HG03469 (cell line): ENCODE data around the gene EIF4G3.

Experiments
- ATAC-seq: cut with Tn5 transposase; IDR thresholded peaks from one replicate; pipeline ENCODE4 v1.9.1; 2021; ENCODE audit warnings: mild to moderate bottlenecking, moderate library complexity, moderate number of reproducible peaks; ENCODE audit not compliant: unreplicated experiment

EIF4G3 gene

DNA sequence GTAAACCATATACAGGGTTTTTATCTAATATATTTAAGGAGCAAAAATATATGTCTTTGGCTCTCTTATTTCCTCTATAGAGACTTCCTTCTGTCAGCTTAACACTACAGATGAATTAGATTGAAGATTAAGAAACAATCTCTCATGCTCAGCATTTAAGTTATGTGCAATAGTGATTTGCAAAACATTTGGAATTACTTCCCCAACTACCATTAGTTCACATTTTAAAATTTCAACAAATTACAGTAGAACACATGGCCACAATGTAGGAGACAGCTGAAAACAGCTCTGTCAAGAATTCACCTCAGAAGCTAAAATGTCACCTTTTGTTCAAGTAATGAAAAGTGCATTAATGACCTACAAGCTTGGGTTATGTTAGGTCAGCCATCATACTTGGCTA lies 177.9 kb downstream of the EIF4G3 start:
- ATAC-seq: no peak

DNA sequence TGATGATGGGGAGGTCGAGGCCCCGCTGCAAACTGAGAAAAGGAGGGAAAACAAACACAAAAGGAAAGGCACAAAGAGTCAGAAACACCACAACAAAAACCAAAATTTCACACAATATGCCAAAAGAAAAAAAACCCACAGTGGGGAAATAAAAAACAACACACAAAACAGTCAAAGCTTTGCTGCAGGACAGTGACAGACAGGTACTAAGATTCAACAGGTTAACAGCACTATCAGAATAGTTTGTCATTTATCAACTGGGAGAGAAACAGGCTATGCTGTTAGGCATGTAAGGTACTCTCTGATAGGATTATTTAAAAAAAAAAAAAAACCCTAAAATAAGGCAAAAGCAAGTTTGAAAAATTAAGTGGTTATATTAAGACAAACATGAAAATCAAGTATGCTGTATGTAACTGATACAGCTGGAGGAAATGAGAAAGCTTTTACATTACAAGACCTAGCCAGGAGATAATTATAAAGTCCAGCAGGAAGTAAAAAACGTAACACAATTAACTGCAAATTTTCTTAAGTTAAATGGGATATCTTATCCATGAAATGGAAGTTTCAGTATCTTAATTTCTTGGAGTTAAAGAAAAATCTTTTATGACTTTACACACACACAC lies 179.0 kb downstream of the EIF4G3 start:
- ATAC-seq: no peak

DNA sequence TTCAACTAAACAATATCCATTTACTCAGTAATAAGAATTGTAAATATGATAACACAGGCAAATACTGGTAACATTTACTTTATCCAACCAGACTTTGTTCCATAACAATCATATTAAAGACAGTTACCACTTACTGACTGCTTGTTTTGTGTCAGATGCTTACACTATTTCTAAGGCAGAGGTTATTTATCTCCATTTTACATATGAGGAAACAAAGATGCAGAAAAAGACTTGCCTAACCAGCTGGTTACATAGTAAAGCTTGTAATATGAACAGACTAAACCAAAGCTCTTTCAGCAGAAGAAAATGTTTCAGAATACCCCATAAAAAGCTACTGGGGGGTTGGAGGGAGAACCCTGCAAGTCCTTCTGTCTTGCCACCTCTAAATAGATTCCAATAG lies 180.1 kb downstream of the EIF4G3 start:
- ATAC-seq: no peak

DNA sequence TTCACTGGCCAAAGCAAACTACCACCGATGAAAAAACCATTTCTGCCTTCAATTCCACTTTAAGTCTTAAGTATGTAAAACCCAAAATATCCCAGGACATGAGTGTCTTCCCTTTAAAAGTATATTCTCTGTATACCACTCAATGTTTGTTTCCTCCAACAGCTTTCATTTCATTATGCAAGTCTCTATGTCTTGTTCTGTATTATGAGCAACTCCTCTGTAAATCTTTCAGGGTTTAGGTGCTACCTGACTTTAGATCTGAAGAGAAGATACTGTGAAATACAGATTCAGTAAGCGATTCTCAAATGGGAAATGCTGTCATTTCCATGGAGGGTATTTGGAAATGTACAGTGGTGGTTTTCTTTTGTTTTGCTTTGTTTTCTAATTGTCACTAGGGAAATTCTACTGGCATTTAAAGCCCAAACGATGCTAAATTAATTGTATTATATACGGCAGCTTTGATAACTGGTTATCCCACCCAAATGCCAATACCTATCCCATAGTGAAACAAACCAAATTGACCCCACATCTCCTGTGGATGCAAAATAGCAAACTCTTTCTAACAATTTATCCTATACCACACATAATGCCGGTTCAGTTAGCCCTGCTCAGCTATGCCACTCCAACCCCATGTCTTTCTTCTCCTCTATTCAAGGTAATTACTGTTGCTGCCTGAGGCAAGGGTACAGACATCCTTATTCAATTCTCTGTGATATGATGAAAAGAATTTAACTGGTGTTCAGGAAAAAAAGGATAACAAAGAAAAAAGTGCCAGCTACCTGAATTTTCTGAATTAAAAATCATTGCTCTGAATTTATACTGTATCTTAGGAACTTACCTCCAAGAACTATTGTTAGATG lies 182.8 kb downstream of the EIF4G3 start:
- no peak for ATAC-seq

DNA sequence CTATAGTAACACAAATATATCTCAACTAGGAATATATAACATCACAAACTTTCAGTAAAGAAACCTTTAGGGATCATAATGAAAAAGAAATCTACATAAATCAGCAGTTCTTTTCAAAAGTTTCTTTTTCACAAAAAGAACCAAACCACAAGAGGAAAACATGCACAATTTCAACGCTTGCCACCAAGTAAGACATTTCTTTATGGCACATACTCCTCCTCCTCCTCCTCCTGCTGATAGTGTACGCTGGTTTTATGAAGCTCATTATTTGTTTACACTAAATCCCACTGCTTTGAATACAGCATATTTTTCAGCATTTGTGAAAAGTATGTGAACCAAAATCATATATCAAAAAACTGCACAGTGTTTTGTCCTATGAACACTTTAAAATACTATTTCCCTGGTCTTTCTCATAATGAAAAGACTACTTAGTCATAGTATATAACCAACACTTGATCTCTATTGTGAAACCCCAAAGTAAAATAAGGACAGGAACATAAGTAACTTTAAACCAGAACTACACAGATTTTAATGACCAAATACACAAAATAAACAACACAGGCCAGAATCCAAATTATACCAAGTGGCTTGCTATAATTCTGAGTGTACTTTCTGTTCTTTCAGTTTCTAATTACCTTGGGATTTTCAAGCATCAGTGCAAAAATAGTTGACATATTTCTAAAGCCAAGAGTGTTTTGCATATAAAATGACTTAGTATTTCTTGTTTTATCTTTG lies 184.2 kb downstream of the EIF4G3 start:
- ATAC-seq: no peak

DNA sequence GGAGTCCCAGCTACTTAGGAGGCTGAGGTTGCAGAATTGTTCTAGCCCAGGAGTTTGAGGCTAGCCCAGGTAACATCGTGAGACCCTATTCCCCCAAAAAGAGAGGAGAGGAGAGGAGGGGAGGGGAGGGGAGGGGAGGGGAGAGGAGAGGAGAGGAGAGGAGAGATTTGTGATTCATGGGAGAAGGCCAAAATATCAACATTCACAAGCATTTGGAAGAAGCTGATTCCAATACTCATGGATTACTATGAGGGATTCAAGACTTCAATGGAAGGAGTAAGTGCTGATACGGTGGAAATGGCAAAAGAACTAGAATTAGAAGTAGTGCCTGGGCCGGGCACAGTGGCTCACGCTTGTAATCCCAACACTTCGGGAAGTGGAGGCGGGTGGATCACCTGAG lies 187.8 kb downstream of the EIF4G3 start:
- no peak for ATAC-seq

DNA sequence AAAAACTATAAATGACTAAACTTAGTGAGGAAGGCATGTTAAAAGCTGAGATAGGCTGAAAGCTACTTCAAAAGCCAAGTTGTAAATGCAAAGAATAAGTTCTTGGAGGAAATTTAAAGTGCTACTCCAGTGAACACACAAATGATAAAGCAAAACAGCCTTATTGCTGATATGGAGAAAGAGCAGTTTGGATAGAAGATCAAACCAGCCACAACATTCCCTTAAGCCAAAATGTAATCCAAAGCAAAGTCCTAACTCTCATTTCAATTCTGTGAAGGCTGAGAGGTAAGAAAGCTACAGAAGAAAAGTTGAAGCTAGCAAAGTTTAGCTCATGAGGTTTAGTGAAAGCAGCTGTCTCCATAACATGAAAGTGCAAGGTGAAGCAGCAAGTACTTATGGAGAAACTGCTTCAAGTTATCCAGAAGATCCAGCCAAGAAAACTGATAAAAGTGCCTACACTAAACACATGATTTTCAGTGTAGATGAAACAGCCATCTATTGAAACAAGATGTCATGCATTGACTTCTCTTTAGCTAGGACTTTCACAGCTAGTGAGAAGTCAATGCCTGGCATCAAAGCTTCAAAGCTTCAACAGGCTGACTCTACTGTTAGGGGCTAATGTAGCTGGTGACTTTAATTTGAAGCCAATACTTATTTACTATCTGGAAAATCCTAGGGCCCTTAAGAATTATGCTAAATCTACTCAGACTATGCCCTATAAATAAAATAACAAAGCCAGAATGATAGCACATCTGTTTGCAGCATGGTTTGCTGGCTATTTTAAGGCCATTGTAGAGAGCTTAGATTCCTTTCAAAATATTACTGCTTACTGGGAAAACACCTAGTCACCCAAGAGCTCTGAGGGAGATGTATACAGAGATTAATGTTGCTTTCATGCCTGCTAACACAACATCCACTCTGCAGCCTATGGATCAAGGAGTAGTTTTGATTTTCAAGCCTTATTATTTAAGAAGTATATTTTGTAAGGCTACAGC lies 188.6 kb downstream of the EIF4G3 start:
- no peak for ATAC-seq

DNA sequence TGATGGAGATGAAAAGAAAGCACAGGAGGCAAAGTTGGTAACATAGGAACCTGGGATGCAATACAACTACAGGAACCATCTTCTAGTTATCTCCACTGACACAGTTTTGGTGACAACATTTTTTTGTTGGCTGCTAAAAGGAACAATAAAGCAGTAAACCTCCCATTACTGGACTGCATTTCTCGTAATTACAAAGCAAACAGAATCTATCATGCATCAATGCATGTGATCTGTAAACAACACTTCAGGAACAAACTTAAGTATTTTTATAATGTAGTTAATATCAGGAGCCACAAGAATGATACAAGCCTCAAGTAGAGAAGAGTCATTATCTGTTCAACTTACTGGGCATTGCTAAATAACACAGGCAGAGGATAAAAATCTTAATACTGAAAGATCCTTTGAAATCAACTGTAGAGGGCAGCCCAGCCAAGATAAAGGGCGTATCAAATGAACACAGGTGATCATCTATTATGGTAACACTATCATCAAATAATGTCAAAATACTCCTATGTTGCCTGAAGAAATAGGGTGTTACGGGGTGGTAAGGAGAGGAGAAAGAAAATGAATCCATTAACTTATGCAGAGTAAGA lies 193.3 kb downstream of the EIF4G3 start:
- no peak for ATAC-seq

DNA sequence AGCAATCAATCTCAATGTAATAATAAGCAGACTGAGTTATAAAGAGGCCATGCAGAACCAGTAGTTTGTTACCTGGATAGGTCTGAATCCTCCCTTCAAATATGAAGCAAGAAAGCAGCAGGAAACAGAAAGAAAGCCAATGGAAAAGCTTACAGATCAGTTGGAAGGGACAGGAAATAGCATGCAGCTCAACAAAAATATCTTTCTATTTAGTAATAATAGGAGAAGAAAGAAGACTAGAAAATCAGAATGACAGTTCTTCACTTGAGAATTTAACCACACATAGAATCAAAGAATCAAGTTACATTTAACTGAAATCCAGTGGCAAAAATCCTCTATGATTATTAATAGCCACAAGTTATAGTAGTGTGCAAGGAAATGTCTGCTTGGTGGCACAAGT lies 194.4 kb downstream of the EIF4G3 start:
- ATAC-seq: no peak

DNA sequence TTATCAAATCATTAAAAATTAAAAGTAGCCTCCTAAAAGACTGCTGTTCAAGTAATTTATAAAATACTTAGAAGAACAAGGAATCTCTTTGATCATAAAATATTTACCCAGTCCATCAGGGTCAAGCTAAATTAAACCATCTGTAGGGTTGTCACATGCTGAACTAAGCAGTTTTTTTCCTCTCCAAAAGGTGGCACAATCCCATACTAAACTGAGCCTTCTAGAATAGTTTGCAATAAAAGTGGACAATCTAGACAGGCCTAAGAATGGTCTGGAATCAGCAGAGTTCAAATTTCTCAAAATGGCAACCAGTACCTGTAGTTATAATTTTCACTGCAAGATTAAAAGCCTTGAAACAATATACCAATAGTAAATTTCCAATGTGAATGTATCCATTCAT lies 194.8 kb downstream of the EIF4G3 start:
- ATAC-seq: no peak

DNA sequence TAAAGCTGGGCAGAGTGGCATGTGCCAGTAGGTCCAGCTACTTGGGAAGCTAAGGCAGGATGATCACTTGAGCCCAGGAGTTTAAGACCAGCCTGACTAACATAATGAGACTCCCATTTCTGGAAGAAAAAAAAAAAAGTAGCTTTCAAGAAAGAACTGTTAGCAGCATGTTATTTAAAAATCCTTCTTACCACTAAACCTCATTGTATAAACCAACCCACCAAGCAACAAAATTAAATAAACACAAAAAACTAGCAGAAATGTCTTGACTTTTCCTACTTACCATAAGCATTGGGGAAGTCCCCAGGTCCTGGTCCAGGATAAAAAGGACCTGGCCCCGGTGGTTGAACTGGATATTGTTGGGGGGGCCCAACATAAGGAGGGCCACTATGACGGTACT lies 196.6 kb downstream of the EIF4G3 start:
- no peak for ATAC-seq

DNA sequence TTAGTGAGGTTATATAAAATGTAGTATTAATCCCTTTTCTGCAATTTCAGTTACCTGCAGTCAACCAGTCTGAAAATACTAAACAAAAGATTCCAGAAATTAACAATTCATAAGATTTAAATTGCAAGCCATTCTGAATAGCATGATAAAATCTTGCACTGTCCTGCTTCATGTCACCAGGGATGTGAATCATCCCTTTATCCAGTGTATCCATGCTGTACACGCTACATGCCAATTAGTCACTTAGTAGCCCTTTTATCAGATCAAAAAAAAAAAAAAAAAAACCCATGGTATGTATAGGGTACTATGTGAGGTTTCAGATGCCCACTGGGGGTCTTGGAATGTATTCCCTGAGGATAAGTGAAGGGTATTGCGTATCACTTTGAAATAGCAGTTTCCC lies 198.3 kb downstream of the EIF4G3 start:
- ATAC-seq: no peak

DNA sequence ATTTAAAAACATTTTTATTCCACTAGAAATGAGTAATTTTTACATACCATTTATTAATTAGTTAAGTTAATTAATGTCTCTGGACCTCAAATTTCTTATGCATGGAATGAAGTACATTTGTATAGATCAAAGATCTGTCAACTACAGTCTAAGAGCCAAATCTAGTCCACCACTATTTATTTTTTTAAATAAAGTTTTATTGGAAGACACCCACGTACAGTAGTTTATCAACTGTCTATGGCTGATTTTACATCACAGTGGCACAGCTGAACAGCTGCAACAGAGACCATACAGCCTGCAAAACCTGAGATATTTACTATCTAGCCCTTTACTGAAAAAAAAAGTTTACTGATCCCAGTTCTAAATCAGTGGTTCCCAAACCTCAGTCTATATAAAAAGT lies 201.0 kb downstream of the EIF4G3 start:
- ATAC-seq: no peak

DNA sequence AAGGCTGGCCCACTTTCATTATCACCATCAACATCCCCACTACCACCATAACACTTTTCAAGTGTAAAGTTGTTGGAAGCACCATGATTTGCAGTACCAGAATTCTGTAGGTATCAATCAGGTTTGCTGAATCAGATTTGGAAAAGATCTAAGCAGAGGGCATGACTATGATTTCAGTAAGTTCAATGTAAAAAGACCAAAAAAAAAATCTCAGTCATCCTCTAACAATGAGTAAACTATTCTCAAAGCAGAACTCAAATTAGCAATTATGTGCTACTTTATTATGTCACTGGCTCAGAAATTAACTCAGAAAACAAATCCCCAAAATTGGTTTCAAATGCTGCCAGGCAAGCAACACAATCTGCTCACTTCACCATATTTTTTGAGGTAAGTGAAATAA lies 201.7 kb downstream of the EIF4G3 start:
- no peak for ATAC-seq

DNA sequence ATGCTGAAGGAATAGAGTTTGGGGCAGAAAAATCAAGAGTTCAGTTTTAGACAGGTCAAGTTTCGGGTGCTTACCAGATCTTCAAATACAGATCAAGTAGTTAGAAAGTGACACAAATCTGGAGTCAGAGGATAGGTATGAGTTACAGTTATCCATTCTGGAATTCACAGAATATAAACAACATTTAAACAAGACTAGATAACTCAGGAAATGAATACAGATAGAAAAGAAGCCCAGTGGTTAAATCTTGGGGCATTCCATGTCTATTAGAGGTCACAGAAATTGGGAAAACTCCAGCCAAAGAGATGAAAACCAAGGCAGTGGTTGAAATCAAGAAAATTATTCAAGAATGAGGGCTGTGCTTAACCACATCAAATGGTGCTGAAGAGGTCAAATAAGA lies 202.6 kb downstream of the EIF4G3 start:
- ATAC-seq: no peak

DNA sequence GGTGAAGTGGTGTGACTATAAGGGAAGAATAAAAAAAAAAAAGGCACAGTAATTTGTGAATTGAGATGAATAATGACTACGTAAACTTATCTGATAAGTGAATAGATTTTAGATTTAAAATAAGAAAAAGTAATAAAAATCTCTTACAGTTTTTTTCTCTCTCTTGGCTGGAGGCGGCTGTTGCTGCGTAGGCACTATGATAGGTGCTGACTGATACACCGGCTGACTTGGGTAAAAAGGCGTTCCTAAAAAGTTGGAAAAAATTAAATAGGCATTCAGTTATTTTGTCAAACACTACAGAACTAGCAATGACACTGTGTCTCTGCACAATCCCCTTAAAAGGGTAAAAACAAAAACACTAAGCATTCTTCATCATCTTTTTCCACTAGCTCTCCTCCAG lies 203.8 kb downstream of the EIF4G3 start:
- ATAC-seq: no peak

DNA sequence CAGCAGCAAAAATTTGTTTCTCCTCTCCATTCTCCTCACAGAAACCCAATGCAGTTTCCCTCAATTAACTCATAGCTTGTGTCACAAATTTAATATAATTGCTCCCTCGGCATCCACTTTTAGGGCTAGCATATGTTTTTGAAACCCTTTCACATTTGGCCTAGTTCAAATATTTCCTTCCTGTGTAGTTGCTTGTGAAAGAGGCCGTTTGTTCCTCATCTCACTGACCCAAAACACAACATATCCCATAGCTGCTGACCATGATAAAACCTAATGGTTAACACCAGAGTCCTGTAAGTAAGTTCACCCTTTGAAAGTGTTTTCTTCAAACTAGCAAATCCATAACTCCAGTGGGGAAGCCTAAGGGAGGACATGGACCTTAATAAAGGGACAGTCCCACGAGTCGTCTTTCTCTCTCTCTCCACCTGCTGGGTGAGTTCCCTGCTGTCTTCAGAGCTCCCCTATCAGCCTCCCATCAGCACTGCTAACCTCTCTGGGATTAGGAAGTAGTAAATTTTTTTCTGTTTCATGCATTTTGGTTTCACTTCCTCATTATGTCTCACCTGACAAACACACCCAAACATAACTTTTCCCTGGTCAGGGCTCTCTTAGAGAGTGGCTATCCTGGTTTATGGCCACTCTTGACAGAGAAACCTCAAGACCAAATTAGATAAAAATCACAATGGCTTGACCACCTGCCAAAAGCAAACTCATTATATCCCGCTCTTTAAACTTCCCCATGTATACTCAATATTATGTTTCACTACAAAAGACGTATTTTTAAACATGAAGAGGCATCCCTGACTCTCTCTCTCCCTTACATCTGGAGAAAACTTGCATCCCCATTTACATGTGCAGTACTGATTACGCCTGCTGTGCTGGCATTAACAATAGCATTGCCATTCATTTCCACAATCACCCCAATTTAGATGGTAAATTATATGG lies 211.9 kb downstream of the EIF4G3 start:
- peak; percentile 70 for ATAC-seq

DNA sequence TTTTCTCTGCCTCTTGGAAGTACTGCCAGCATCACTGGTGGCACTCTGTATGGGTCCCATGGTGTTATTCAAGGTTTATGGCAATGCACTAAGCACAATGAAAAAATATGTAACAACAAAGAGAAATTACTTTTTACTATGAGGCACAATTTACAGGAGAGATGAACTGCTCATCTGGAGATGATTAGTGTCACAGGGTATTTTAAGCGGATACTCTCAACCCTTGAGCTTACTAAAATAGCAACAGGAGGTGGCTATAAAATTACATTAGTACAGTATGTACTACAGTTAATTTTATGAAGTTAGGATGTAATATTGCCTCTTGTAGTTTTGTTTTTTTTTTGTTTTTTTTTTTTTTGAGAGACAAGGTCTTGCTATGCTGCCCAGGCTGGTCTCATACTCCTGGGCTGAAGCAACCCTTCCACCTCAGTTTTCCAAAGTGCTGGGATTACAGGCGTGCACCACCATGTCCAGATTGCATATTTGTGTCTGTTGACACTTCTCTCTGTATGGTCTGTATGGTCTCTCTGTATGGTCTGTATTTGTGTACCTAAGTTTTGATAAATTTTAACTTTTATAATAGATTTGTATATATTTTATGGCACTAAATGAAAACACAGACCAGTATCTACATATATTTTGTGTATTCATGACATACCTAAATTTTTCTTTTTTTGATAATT lies 214.0 kb downstream of the EIF4G3 start:
- no peak for ATAC-seq

DNA sequence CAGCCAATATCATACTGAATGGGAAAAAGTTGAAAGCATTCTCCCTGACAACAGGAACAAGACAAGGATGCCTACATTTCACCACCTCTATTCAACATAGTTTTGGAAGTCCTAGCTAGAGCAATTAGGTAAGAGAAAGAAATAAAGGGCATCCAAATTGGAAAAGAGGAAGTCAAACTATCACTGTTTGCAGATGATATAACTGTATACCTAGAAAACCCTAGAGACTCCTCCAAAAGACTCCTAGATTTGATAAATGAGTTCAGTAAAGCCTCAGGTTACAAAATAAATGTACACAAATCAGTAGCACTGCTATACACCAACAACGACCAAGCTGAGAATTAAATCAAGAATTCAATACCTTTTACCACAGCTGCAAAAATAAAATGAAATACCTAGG lies 218.3 kb downstream of the EIF4G3 start:
- ATAC-seq: no peak
